Testis (tissue), 3 donors: ENCODE results near the gene PCNX4. TPM values are rescaled to one million over a fixed set of nuclear protein-coding genes. Genes with fewer than 3 reads are reported as not detected.
A peak's percentile ranks its signal among the peaks of the same experiment; 100 is the strongest.

ENCODE experiments used
- DNase-seq: peaks from one replicate; pipeline ENCODE4 v3.0.0-alpha.2; 2019
- H3K27ac ChIP-seq, 2 donors: fragments of 200-600 bp; sonication (generic); one replicate each; pipeline ENCODE4 v1.5.1; 2019
- H3K27me3 ChIP-seq: fragments of 200-600 bp; sonication (generic); one replicate; pipeline ENCODE4 v1.5.1; 2019
- H3K36me3 ChIP-seq: fragments of 200-600 bp; sonication (generic); one replicate; pipeline ENCODE4 v1.5.1; 2017; ENCODE audit warnings: low read depth; ENCODE audit errors: missing control alignments
- H3K4me1 ChIP-seq: fragments of 200-600 bp; sonication (generic); one replicate; pipeline ENCODE4 v1.5.1; 2019
- H3K4me3 ChIP-seq, 2 donors: fragments of 200-600 bp; sonication (generic); one replicate each; pipeline ENCODE4 v1.5.1; 2017 to 2019
- H3K9me3 ChIP-seq: fragments of 200-600 bp; sonication (generic); one replicate; pipeline ENCODE4 v1.5.1; 2017
- POLR2A ChIP-seq: fragments of 450-650 bp; IDR thresholded peaks from one replicate; pipeline ENCODE4 v1.6.1; 2017; ENCODE audit warnings: antibody characterized with exemption, mild to moderate bottlenecking, moderate library complexity
- WGBS, 2 donors: methylation state at CpG; one replicate each; pipeline ENCODE4 v1.1.5; 2018; 5-methylcytosine and 5-hydroxymethylcytosine counted together
- intact Hi-C: fragments of 100-400 bp; cut with DNase I; formaldehyde crosslinking; loops from one replicate; pipeline ENCODE4 v1.15.1; 2023; ENCODE audit warnings: low total_unique reads
- polyA plus RNA-seq: library from polyadenylated mRNA; stranded (reverse); fragments of 350-450 nt; fragmentation: Illumina TruSeq; extraction: RNeasy Lipid Tissue Mini Kit (QIAGEN cat#74804); gene quantifications from one replicate; pipeline ENCODE4 v1.2.3, GENCODE V29; 2014; ENCODE audit warnings: low read depth, low replicate concordance; ENCODE audit not compliant: insufficient read depth
- total RNA-seq, 2 donors: library from RNA; depleted of rRNA; stranded (reverse); fragments of >200 nt; gene quantifications; one replicate each; pipeline ENCODE4 v1.2.3, GENCODE V29; 2016
- TF ChIP-seq, protein P1 (sequence below), 3 experiments: fragments of 450-650 bp in 2 of 3; fragments of 200-600 bp in 1 of 3; sonication (generic) in 1 of 3; IDR thresholded peaks; one replicate each; pipeline ENCODE4 v1.5.1; 2016 to 2019; ENCODE audit warnings: antibody characterized with exemption in 3 of 3, mild to moderate bottlenecking in 2 of 3, moderate library complexity in 1 of 3

PCNX4 gene
- total and polyA plus RNA-seq, 3 donors from 2014 or later = 42.3 to 133 (median 118) TPM

DNA sequence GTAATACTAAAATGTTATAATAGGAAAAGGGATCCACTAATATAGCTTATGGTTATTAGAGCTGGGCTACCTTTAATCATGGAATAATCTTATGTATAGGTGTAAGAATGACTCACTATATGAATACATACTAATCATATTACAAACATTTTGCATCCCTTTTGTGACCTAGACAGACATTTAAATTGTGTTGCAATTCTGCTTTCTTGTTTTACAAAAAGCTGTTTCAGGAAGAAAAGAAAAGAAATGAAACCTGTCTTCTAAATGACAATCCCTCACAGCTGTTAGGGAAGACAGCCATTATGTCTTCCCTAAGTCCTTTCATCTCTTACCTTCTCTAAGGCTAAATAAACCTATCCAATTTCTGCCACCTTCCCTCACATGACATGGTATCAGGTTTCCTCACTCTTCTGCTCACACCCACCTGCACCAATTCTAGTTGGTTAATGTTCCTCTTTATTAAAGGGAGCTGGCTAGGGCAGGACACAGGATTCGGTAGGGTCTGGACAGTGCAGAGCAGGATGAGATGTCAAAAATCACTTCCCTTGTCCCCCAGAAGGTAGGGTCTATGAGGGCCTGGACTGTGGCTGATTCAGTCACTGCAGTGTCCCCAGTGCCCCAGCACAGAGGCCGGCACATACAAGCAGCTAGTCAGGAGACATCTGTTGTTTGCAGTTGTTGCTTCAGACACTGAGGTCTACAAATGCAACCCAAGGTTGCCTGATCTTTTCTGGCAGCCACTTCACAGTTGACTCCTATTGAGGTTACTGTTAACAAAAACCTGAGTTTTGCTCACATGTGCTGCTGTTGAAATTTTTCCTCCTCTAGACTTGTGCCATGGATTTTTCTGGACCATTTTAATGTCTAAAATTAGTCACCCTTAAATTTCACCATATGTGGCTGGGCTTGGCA lies 69.7 kb downstream of the PCNX4 start:
- H3K36me3 ChIP-seq = no peaks in the 10 kb centered on the region
- peaks cover 10% of the 10 kb centered on the region for H3K4me1 ChIP-seq
- TF ChIP-seq, protein P1, sequence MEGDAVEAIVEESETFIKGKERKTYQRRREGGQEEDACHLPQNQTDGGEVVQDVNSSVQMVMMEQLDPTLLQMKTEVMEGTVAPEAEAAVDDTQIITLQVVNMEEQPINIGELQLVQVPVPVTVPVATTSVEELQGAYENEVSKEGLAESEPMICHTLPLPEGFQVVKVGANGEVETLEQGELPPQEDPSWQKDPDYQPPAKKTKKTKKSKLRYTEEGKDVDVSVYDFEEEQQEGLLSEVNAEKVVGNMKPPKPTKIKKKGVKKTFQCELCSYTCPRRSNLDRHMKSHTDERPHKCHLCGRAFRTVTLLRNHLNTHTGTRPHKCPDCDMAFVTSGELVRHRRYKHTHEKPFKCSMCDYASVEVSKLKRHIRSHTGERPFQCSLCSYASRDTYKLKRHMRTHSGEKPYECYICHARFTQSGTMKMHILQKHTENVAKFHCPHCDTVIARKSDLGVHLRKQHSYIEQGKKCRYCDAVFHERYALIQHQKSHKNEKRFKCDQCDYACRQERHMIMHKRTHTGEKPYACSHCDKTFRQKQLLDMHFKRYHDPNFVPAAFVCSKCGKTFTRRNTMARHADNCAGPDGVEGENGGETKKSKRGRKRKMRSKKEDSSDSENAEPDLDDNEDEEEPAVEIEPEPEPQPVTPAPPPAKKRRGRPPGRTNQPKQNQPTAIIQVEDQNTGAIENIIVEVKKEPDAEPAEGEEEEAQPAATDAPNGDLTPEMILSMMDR (IDR thresholded peaks at IDR 0.05) = no peak
- TF ChIP-seq POLR2A = no peak
- no peak overlapping the region for H3K4me3 ChIP-seq
- 65 to 89% methylated on average over 2 of the region's 2 CpGs for WGBS, 2 donors
- no peak for DNase-seq
- H3K9me3 ChIP-seq = no peaks in the 10 kb centered on the region
- no peaks in the 10 kb centered on the region for H3K27me3 ChIP-seq
- intact Hi-C loops = no loop called here
- peak overlapping the region in 1 of 2 donors; percentile 32 for H3K27ac ChIP-seq

DNA sequence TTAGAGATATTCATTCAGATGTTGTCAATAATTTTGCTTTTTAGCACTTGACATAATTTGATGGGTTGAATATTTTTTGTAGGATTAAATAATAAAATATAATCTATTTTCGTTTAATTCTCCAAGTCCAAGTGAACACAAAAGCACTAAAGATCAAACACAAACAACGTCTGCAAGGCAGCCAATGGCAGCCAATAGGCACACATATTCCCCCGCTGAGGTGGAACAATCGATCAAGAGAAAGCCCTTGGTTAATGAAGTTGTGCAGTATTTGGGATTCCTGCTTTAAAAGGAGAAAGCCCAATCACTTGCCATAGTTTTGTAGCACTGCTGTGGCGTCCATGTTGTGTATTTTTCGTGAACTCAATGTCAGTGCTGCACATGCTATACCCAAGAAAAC lies 72.0 kb downstream of the PCNX4 start:
- no peak overlapping the region for H3K27ac ChIP-seq

DNA sequence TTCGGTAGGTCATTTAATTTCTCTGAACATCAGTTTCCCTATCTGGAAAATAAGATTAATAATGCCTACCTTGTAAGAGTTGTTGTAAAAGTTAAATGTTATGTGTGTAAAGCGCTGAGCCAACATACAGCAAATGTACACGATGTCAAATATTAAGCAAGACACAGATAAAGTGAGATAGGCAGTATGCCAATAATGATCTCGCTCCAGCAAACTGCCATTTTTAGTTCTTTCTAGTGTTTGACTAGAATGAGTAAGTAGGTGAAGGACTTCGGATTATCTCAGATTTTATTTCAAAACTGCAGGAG lies 72.6 kb downstream of the PCNX4 start:
- intact Hi-C loops = no loop called here
- H3K9me3 ChIP-seq = no peaks in the 10 kb centered on the region
- DNase-seq = no peak
- H3K27me3 ChIP-seq = no peaks in the 10 kb centered on the region
- H3K27ac ChIP-seq = peak overlapping the region; percentile 82 to 92
- TF ChIP-seq, protein P1 (IDR thresholded peaks at IDR 0.05) = no peak
- no peak for TF ChIP-seq POLR2A
- H3K4me1 ChIP-seq = peaks cover 12% of the 10 kb centered on the region
- H3K36me3 ChIP-seq = no peaks in the 10 kb centered on the region
- 12 to 14% methylated on average over 5 of the region's 5 CpGs for WGBS, 2 donors
- peak overlapping the region; percentile 76 for H3K4me3 ChIP-seq

More for the DNA sequence above, 72.0 kb downstream of the PCNX4 start:
- TF ChIP-seq, protein P1 (IDR thresholded peaks at IDR 0.05) = no peak
- no peak for TF ChIP-seq POLR2A
- no peak for DNase-seq
- no peaks in the 10 kb centered on the region for H3K9me3 ChIP-seq
- H3K36me3 ChIP-seq = no peaks in the 10 kb centered on the region
- peaks cover 12% of the 10 kb centered on the region for H3K4me1 ChIP-seq
- no peaks in the 10 kb centered on the region for H3K27me3 ChIP-seq
- WGBS, 2 donors = 65 to 69% methylated on average over 6 of the region's 6 CpGs
- intact Hi-C loops = no loop called here
- H3K4me3 ChIP-seq = no peak overlapping the region

DNA sequence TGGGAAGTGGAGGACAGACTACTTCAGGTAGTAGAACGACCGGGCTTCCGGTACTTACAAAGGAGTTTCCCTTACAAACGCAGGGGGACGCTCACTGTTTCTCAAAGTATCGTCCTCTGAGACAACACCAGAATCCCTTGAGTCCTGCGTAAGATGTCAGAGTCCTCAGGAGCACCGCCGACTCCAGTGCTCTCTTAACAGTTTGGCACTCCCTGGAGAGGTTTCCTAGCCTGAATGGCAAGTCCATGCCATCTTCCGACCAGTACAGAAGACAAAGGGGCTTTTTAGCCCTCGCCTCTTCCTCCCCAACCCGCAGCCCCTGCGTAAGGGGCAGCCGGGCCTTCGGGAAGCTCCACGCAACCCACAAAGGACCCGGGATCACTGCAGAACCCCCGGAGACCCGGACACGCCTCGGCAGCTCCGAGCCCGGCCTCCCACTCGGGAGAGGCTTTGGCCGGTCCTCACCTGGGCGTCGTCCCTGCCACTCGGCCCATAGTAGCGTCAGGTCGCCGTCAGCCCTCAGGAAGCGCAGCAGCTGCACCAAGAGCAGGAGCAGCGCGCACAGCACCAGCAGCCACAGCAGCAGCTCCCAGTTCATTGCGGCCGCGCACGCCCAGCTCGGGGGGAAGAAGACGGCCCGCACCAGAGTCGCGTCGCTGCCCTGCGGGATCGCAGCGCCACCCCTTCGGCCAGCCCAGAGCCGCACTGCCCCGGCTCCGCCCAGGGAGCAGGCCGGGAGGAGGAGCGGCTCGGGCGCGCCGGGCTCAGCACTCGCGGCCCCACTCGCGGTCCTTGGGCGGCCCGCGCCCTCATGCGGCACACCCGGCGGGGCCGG lies 73.2 kb downstream of the PCNX4 start, which contains the start of gene DHRS7:
TSS of gene DHRS7 (minus strand) at position 687 of the 835 bp plus-strand sequence. CDS start at position 598, 89 bp downstream.
- Histone ChIP-seq H3K36me3 (no peaks in the 10 kb centered on the region), H3K4me3 (peak within 1 kb of the TSS; percentile 76), H3K4me1 (peaks cover 12% of the 10 kb centered on the region), H3K27ac (peak within 1 kb of the TSS; percentile 82 to 92), H3K9me3 (no peaks in the 10 kb centered on the region), H3K27me3 (no peaks in the 10 kb centered on the region)
- TF ChIP-seq, protein P1 (IDR thresholded peaks at IDR 0.05) = peak; percentile 37 to 48 (median 37)
- TF ChIP-seq POLR2A = no peak
- WGBS, 2 donors = 0% methylated on average over 16 to 67 of the region's 68 CpGs
- peak; percentile 85 for DNase-seq
- intact Hi-C loops = no loop called here
